Skeletal muscle tissue (tissue), 4 donors: ENCODE measurements around the gene ITPK1. TPM values are rescaled to one million over a fixed set of nuclear protein-coding genes. Genes with fewer than 3 reads are reported as not detected.
"Not testable (repeated sequence)": the region's sequence is repeated elsewhere in the genome, so short reads cannot be mapped to it uniquely, and the experiment has no call there.

Experiments used
- H3K27ac ChIP-seq: one replicate; pipeline ENCODE4 v1.7.0; 2013; ENCODE audit warnings: mild to moderate bottlenecking, low read depth, low read length, inconsistent platforms
- H3K27me3 ChIP-seq, 3 donors: one replicate each; pipeline ENCODE4 v1.7.0; 2013; ENCODE audit warnings: low read length in 3 of 3; ENCODE audit not compliant: control insufficient read depth in 3 of 3, insufficient read depth in 3 of 3
- H3K36me3 ChIP-seq, 3 donors: one replicate each; pipeline ENCODE4 v1.7.0; 2013; ENCODE audit warnings: low read length in 3 of 3; ENCODE audit not compliant: control insufficient read depth in 3 of 3, insufficient read depth in 3 of 3
- H3K4me1 ChIP-seq, 3 donors: one replicate each; pipeline ENCODE4 v1.7.0; 2013; ENCODE audit warnings: low read length in 3 of 3, mild to moderate bottlenecking in 3 of 3; ENCODE audit not compliant: control insufficient read depth in 3 of 3, insufficient read depth in 3 of 3
- H3K4me3 ChIP-seq, 3 donors: one replicate each; pipeline ENCODE4 v1.7.0; 2013; ENCODE audit warnings: low read length in 3 of 3
- H3K9ac ChIP-seq, 3 donors: one replicate each; pipeline ENCODE4 v1.7.0; 2013; ENCODE audit warnings: low read length in 3 of 3, mild to moderate bottlenecking in 3 of 3, moderate library complexity in 2 of 3, low read depth in 1 of 3
- H3K9me3 ChIP-seq, 3 donors: one replicate each; pipeline ENCODE4 v1.7.0; 2013; ENCODE audit warnings: low read length in 3 of 3; ENCODE audit not compliant: control insufficient read depth in 3 of 3
- total RNA-seq: library from RNA; depleted of rRNA; stranded (reverse); fragments of >200 nt; gene quantifications from one replicate; pipeline ENCODE4 v1.2.3, GENCODE V29; 2014
- donor health status: Osteomylitis.

The ITPK1 gene
- total RNA-seq, 1 donor from 2014 or later, result 4.7 TPM

- H3K4me1 ChIP-seq, result peaks cover 23 to 39% (median 26%) of the 10 kb centered on the region in 3 donors
- peak overlapping the region; percentile 78 to 81 (median 80) for H3K4me3 ChIP-seq
- no peaks in the 10 kb centered on the region for H3K36me3 ChIP-seq
- no peaks in the 10 kb centered on the region for H3K27me3 ChIP-seq
- H3K9me3 ChIP-seq, result no peaks in the 10 kb centered on the region
- peak overlapping the region; percentile 65 to 86 (median 81) for H3K9ac ChIP-seq
- H3K27ac ChIP-seq, result peak overlapping the region; percentile 58
These were observed 1.0 kb downstream of the ITPK1 start for GRCh38 chr14:93114713-93115068.

- Histone ChIP-seq H3K27ac (no peak overlapping the region), H3K9me3 (no peaks in the 10 kb centered on the region), H3K36me3 (no peaks in the 10 kb centered on the region), H3K27me3 (no peaks in the 10 kb centered on the region), H3K9ac (peak overlapping the region; percentile 65 to 86 (median 81)), H3K4me3 (peak overlapping the region; percentile 78 to 81 (median 80)), H3K4me1 (peaks cover 23 to 39% (median 26%) of the 10 kb centered on the region in 3 donors)
These were observed 1.5 kb downstream of the ITPK1 start for GRCh38 chr14:93114068-93114710.

GRCh38 chr14:93113678-93114067, 2.1 kb downstream of the ITPK1 start:
- H3K9ac ChIP-seq, result peak overlapping the region in 2 of 3 donors; percentile 73 to 81
- no peaks in the 10 kb centered on the region for H3K9me3 ChIP-seq
- no peaks in the 10 kb centered on the region for H3K36me3 ChIP-seq
- H3K27ac ChIP-seq, result no peak overlapping the region
- no peaks in the 10 kb centered on the region for H3K27me3 ChIP-seq
- H3K4me1 ChIP-seq, result peaks cover 23 to 39% (median 26%) of the 10 kb centered on the region in 3 donors
- H3K4me3 ChIP-seq, result peak overlapping the region; percentile 4 to 49 (median 9)

GRCh38 chr14:93112891-93113677, 2.6 kb downstream of the ITPK1 start:
- Histone ChIP-seq H3K9ac (peak overlapping the region in 2 of 3 donors; percentile 73 to 81), H3K4me3 (peak overlapping the region; percentile 9 to 61 (median 49)), H3K36me3 (no peaks in the 10 kb centered on the region), H3K4me1 (peaks cover 23 to 39% (median 26%) of the 10 kb centered on the region in 3 donors), H3K27me3 (no peaks in the 10 kb centered on the region), H3K9me3 (no peaks in the 10 kb centered on the region), H3K27ac (no peak overlapping the region)

- not testable (repeated sequence) for H3K9me3 ChIP-seq, H3K27ac ChIP-seq, H3K4me3 ChIP-seq, H3K9ac ChIP-seq, H3K27me3 ChIP-seq, H3K36me3 ChIP-seq
- peaks cover 22 to 35% (median 25%) of the 10 kb centered on the region in 3 donors for H3K4me1 ChIP-seq
These were observed 4.2 kb downstream of the ITPK1 start for GRCh38 chr14:93111541-93111940.

GRCh38 chr14:93110856-93111419, 4.8 kb downstream of the ITPK1 start:
- no peaks in the 10 kb centered on the region for H3K9me3 ChIP-seq
- no peak overlapping the region for H3K9ac ChIP-seq
- H3K4me3 ChIP-seq, result no peak overlapping the region
- peaks cover 19 to 30% (median 21%) of the 10 kb centered on the region in 3 donors for H3K4me1 ChIP-seq
- H3K27ac ChIP-seq, result no peak overlapping the region
- H3K36me3 ChIP-seq, result no peaks in the 10 kb centered on the region
- no peaks in the 10 kb centered on the region for H3K27me3 ChIP-seq

- Histone ChIP-seq H3K9me3 (no peaks in the 10 kb centered on the region), H3K4me1 (peaks cover 19 to 30% (median 23%) of the 10 kb centered on the region in 3 donors), H3K27ac (no peak overlapping the region), H3K4me3 (no peak overlapping the region), H3K9ac (no peak overlapping the region), H3K36me3 (no peaks in the 10 kb centered on the region), H3K27me3 (no peaks in the 10 kb centered on the region)
These were observed 5.9 kb downstream of the ITPK1 start for GRCh38 chr14:93109572-93110481.

GRCh38 chr14:93108105-93108504, 7.6 kb downstream of the ITPK1 start:
- Histone ChIP-seq H3K4me1 (peaks cover 4 to 18% (median 9%) of the 10 kb centered on the region in 3 donors), H3K27me3 (no peaks in the 10 kb centered on the region), H3K27ac (no peak overlapping the region), H3K36me3 (no peaks in the 10 kb centered on the region), H3K9me3 (no peaks in the 10 kb centered on the region), H3K9ac (no peak overlapping the region), H3K4me3 (no peak overlapping the region)

- no peaks in the 10 kb centered on the region for H3K9me3 ChIP-seq
- no peaks in the 10 kb centered on the region for H3K27me3 ChIP-seq
- H3K4me1 ChIP-seq, result peaks cover 2 to 16% (median 3%) of the 10 kb centered on the region in 3 donors
- H3K9ac ChIP-seq, result no peak overlapping the region
- H3K36me3 ChIP-seq, result no peaks in the 10 kb centered on the region
- H3K27ac ChIP-seq, result no peak overlapping the region
- no peak overlapping the region for H3K4me3 ChIP-seq
These were observed 8.3 kb downstream of the ITPK1 start for GRCh38 chr14:93107453-93107852.
